GM11168 (cell line): ENCODE results near the gene PCDHGB4.
"Not testable (repeated sequence)": the region's sequence is repeated elsewhere in the genome, so short reads cannot be mapped to it uniquely, and the experiment has no call there.

ENCODE experiments used
- in situ Hi-C: fragments of 300-500 bp; cut with MboI; formaldehyde crosslinking; loops from one replicate; pipeline ENCODE4 v1.12.0; 2022; ENCODE audit warnings: low sequenced_read_pairs; ENCODE audit not compliant: unreplicated experiment

Gene PCDHGB4

GRCh38 chr5:141421489-141421855, 34.0 kb downstream of the PCDHGB4 start:
- in situ Hi-C loops, result no loop called here

- in situ Hi-C loops, result no loop called here
These were observed 35.3 kb downstream of the PCDHGB4 start for GRCh38 chr5:141422742-141423291.

- in situ Hi-C loops, result loop anchor here (5.0 kb wide), 1 partner anchor 89 kb away; no protein-coding TSS in a partner anchor
These were observed 40.4 kb downstream of the PCDHGB4 start for GRCh38 chr5:141427783-141428426.

GRCh38 chr5:141430332-141431113, 43.0 kb downstream of the PCDHGB4 start, which contains the start of gene PCDHGA12:
Gene PCDHGA12, plus strand, starts transcription at chr5:141430507. Its CDS starts 253 bp downstream, at chr5:141430760.
- in situ Hi-C loops, result no loop called here

- in situ Hi-C loops, result no loop called here
These were observed 43.8 kb downstream of the PCDHGB4 start for GRCh38 chr5:141431286-141431685.

GRCh38 chr5:141432308-141432707, 44.8 kb downstream of the PCDHGB4 start:
- in situ Hi-C loops, result not testable (repeated sequence)

- in situ Hi-C loops, result not testable (repeated sequence)
These were observed 45.2 kb downstream of the PCDHGB4 start for GRCh38 chr5:141432726-141433125.

GRCh38 chr5:141434006-141434405, 46.5 kb downstream of the PCDHGB4 start:
- in situ Hi-C loops, result no loop called here

- in situ Hi-C loops, result no loop called here
These were observed 49.7 kb downstream of the PCDHGB4 start for GRCh38 chr5:141437221-141437620.

- in situ Hi-C loops, result no loop called here
These were observed 52.1 kb downstream of the PCDHGB4 start for GRCh38 chr5:141439411-141440141.
